Large intestine (tissue), 3 donors: ENCODE results near the gene RHOB. TPM values are rescaled to one million over a fixed set of nuclear protein-coding genes. Genes with fewer than 3 reads are reported as not detected.
"Not testable (repeated sequence)": the region's sequence is repeated elsewhere in the genome, so short reads cannot be mapped to it uniquely, and the experiment has no call there.

ENCODE experiments used
- DNase-seq, 2 donors: peaks; one replicate each; pipeline versions ENCODE4 v3.0.0 to v3.0.0-alpha.2; 2013
- H3K27ac ChIP-seq: one replicate; pipeline ENCODE4 v1.5.1; 2013; ENCODE audit warnings: low read length
- H3K27me3 ChIP-seq: 2 replicates; pipeline ENCODE4 v1.6.1; 2013; ENCODE audit warnings: low read length; ENCODE audit not compliant: control insufficient read depth, insufficient read depth
- H3K36me3 ChIP-seq: 2 replicates; pipeline ENCODE4 v1.6.1; 2013; ENCODE audit warnings: low read length; ENCODE audit not compliant: control insufficient read depth, insufficient read depth
- H3K4me1 ChIP-seq: one replicate; pipeline ENCODE4 v1.6.1; 2013; ENCODE audit warnings: low read length; ENCODE audit not compliant: control insufficient read depth, insufficient read depth
- H3K4me3 ChIP-seq: one replicate; pipeline ENCODE4 v1.5.1; 2013; ENCODE audit warnings: low read length
- H3K9me3 ChIP-seq: one replicate; pipeline ENCODE4 v1.6.1; 2013; ENCODE audit warnings: mild to moderate bottlenecking, low read depth, low read length, moderate library complexity; ENCODE audit not compliant: control insufficient read depth
- WGBS: methylation state at CpG from one replicate; pipeline ENCODE4 v1.1.5; 2013; ENCODE audit warnings: low lambda C conversion rate; ENCODE audit not compliant: insufficient coverage; 5-methylcytosine and 5-hydroxymethylcytosine counted together
- polyA plus RNA-seq: library from polyadenylated mRNA; unstranded; fragments of 120-200 nt; gene quantifications from one replicate; pipeline ENCODE4 v1.2.1, GENCODE V29; 2013

Gene RHOB
- polyA plus RNA-seq, 1 donor = 94.6 TPM

- no peak overlapping the region for H3K27ac ChIP-seq
- no peak overlapping the region for H3K4me3 ChIP-seq
- peaks cover 15% of the 10 kb centered on the region for H3K4me1 ChIP-seq
- DNase-seq = no peak
- no peaks in the 10 kb centered on the region for H3K27me3 ChIP-seq
- no CpG with 5 or more reads among the region's 3 CpGs for WGBS
- H3K36me3 ChIP-seq = peaks cover 2% of the 10 kb centered on the region
- H3K9me3 ChIP-seq = no peaks in the 10 kb centered on the region
Measured at GRCh38 chr2:20453087-20453486, 6.2 kb downstream of the RHOB start.

- no peaks in the 10 kb centered on the region for H3K27me3 ChIP-seq
- peaks cover 15% of the 10 kb centered on the region for H3K4me1 ChIP-seq
- no peak for DNase-seq
- no peak overlapping the region for H3K4me3 ChIP-seq
- peaks cover 2% of the 10 kb centered on the region for H3K36me3 ChIP-seq
- no peak overlapping the region for H3K27ac ChIP-seq
- no CpG with 5 or more reads among the region's 7 CpGs for WGBS
- H3K9me3 ChIP-seq = no peaks in the 10 kb centered on the region
Measured at GRCh38 chr2:20454036-20454981, 7.4 kb downstream of the RHOB start.

GRCh38 chr2:20455076-20455587, 8.3 kb downstream of the RHOB start:
- DNase-seq = no peak
- Histone ChIP-seq H3K4me1 (peaks cover 7% of the 10 kb centered on the region), H3K36me3 (no peaks in the 10 kb centered on the region), H3K9me3 (no peaks in the 10 kb centered on the region), H3K4me3 (no peak overlapping the region), H3K27me3 (no peaks in the 10 kb centered on the region), H3K27ac (no peak overlapping the region)
- WGBS = no CpG with 5 or more reads among the region's 3 CpGs

GRCh38 chr2:20456116-20456571, 9.3 kb downstream of the RHOB start:
- Histone ChIP-seq H3K4me3 (no peak overlapping the region), H3K36me3 (no peaks in the 10 kb centered on the region), H3K27ac (no peak overlapping the region), H3K4me1 (no peaks in the 10 kb centered on the region), H3K27me3 (no peaks in the 10 kb centered on the region), H3K9me3 (no peaks in the 10 kb centered on the region)
- DNase-seq = no peak

DNA sequence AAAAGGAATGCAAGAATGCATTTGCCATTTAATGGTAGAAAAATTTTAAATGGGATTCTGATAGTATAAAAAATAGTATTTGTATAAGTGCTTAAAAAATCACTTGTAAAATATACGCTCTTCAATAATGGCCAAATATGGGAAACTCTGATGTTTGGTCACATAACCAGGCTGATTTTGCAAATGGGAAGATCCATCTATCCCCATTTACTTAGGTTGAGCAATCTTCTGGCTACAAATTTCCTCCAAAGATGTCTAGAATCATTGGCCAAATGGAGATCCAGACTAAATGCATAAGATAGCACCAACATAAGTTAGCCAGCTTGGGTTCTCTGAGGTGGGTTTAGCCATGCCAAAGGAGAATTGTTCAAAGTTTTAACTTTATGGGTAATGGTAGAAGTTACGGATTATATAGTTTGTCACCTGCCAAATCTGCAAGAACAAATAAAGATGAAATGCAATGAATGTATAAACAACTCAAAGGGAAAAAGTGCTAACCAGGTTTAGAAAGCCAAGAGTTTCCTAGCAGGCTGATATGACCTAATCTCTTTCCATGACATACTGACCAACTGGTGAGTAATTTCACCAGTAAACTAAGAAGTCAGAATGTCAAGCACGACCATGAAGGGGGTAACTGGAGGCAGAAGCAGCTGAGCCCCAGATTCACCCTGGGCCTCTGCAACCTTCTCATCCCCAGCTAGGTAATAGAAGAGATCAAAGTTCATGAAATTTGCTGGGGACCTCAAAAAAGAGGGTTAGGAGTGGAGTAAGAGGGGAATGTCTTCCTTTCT, 10.0 kb downstream of the RHOB start:
- no peaks in the 10 kb centered on the region for H3K9me3 ChIP-seq
- H3K27me3 ChIP-seq = no peaks in the 10 kb centered on the region
- no peak overlapping the region for H3K4me3 ChIP-seq
- no peaks in the 10 kb centered on the region for H3K36me3 ChIP-seq
- peak in 1 of 2 donors; percentile 28 for DNase-seq
- H3K4me1 ChIP-seq = no peaks in the 10 kb centered on the region
- 100% methylated on average over 1 of the region's 3 CpGs for WGBS
- H3K27ac ChIP-seq = no peak overlapping the region

- Histone ChIP-seq H3K9me3 (no peaks in the 10 kb centered on the region), H3K4me1 (no peaks in the 10 kb centered on the region), H3K36me3 (no peaks in the 10 kb centered on the region), H3K27ac (no peak overlapping the region), H3K4me3 (no peak overlapping the region), H3K27me3 (no peaks in the 10 kb centered on the region)
- WGBS = 83% methylated on average over 1 of the region's 10 CpGs
- no peak for DNase-seq
Measured at GRCh38 chr2:20457661-20458630, 11.1 kb downstream of the RHOB start.

DNA sequence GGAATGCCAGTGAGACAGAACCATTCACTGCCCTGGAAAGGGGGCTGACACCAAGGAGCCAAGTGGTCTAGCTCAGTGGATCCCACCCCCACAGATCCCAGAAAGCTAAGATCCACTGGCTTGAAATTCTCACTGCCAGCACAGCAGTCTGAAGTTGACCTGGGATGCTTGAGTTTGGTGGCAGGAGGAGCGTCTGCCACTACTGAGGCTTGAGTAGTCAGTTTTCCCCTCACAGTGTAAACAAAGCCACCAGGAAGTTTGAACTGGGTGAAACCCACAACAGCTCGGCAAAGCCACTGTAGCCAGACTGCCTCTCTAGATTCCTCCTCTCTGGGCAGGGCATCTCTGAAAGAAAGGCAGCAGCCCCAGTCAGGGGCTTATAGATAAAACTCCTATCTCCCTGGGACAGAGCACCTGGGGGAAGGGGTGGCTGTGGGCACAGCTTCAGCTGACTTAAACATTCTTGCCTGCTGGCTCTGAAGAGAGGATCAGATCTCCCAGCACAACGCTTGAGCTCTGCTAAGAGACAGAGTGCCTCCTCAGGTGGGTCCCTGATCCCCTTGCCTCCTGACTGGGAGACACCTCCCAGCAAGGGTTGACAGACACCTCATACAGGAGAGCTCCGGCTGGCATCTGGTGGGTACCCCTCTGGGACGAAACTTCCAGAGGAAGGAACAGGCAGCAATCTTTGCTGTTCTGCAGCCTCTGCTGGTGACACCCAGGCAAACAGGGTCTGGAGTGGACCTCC, 12.0 kb downstream of the RHOB start:
- not testable (repeated sequence) for DNase-seq, H3K9me3 ChIP-seq, H3K27me3 ChIP-seq, H3K4me3 ChIP-seq, H3K4me1 ChIP-seq, H3K36me3 ChIP-seq, H3K27ac ChIP-seq
- WGBS = no CpG with 5 or more reads among the region's 5 CpGs

DNA sequence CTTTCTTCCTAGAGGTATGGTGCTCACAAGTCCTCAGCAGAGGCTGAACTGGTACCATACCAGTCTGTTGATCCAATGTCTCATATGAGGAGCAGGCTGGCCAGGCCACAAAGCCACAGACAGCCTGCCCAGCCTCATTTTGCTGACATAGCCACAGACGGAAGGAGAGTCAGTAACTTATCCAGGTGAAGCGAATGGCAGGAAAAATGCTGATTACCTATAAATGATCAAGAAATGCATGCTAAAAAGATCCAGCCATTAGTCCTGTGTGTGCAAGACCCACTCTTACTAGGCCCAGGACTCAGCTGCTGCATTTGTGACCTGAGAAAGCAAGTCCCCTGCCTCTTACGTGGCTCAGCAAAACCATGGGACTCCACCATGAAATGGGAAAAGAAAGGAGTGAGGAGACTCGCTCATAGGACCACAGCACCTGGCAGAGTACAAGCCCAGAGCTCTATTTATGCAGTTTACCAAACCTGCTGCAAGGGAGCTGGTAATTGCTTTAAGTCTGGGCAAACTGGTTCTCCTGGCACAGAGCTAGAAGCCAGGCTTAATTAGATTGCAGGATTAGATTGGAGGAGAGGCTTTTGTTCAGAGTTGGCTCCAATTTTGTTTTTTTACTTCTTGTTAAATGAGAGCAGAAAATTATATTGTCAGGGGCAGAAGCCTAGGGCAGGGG, 19.0 kb downstream of the RHOB start:
- no CpG with 5 or more reads among the region's 4 CpGs for whole genome bisulfite sequencing
- DNase-seq = no peak
- no peak overlapping the region for H3K4me3 ChIP-seq
- no peak overlapping the region for H3K27ac ChIP-seq
- no peaks in the 10 kb centered on the region for H3K4me1 ChIP-seq
- H3K36me3 ChIP-seq = no peaks in the 10 kb centered on the region
- no peaks in the 10 kb centered on the region for H3K27me3 ChIP-seq
- no peaks in the 10 kb centered on the region for H3K9me3 ChIP-seq
